GM12873 (cell line): ENCODE data around the gene CKAP2L.
A peak's percentile ranks its signal among the peaks of the same experiment; 100 is the strongest.

Source experiments
- TF ChIP-seq, protein P1 (sequence below): IDR thresholded peaks from 2 replicates; pipeline ENCODE4 v1.5.1; 2012; ENCODE audit warnings: low read depth, mild to moderate bottlenecking, moderate library complexity, low read length, control low read depth; ENCODE audit not compliant: insufficient read depth; ENCODE audit errors: missing control alignments

The CKAP2L gene

GRCh38 chr2:112807233-112807807, 42.9 kb upstream of the CKAP2L start:
- TF ChIP-seq, protein P1, sequence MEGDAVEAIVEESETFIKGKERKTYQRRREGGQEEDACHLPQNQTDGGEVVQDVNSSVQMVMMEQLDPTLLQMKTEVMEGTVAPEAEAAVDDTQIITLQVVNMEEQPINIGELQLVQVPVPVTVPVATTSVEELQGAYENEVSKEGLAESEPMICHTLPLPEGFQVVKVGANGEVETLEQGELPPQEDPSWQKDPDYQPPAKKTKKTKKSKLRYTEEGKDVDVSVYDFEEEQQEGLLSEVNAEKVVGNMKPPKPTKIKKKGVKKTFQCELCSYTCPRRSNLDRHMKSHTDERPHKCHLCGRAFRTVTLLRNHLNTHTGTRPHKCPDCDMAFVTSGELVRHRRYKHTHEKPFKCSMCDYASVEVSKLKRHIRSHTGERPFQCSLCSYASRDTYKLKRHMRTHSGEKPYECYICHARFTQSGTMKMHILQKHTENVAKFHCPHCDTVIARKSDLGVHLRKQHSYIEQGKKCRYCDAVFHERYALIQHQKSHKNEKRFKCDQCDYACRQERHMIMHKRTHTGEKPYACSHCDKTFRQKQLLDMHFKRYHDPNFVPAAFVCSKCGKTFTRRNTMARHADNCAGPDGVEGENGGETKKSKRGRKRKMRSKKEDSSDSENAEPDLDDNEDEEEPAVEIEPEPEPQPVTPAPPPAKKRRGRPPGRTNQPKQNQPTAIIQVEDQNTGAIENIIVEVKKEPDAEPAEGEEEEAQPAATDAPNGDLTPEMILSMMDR, result peak; percentile 7

DNA sequence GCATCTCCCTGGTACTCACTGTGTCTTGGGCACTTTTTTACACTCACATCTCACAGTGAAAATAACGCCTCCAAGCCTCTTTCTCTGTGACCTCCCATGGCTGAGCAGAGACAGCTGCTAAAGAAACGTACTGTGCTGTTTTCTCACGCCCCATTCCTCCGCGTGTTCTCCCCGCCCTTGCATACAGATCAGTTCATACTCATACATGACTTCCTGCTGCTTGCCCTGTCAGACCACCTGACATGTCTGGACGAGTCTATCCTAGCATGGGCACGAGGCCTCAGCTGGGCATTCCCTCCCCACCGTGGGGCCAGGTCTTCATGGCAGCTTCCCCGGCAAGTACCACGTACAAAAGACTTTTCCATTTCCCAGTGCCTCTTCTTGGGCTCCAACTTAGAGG, 41.1 kb upstream of the CKAP2L start:
- TF ChIP-seq, protein P1, result no peak

- TF ChIP-seq, protein P1, result no peak
Observed at GRCh38 chr2:112803691-112804521, 39.5 kb upstream of the CKAP2L start.

GRCh38 chr2:112800881-112801583, 36.6 kb upstream of the CKAP2L start:
- TF ChIP-seq, protein P1, result no peak

DNA sequence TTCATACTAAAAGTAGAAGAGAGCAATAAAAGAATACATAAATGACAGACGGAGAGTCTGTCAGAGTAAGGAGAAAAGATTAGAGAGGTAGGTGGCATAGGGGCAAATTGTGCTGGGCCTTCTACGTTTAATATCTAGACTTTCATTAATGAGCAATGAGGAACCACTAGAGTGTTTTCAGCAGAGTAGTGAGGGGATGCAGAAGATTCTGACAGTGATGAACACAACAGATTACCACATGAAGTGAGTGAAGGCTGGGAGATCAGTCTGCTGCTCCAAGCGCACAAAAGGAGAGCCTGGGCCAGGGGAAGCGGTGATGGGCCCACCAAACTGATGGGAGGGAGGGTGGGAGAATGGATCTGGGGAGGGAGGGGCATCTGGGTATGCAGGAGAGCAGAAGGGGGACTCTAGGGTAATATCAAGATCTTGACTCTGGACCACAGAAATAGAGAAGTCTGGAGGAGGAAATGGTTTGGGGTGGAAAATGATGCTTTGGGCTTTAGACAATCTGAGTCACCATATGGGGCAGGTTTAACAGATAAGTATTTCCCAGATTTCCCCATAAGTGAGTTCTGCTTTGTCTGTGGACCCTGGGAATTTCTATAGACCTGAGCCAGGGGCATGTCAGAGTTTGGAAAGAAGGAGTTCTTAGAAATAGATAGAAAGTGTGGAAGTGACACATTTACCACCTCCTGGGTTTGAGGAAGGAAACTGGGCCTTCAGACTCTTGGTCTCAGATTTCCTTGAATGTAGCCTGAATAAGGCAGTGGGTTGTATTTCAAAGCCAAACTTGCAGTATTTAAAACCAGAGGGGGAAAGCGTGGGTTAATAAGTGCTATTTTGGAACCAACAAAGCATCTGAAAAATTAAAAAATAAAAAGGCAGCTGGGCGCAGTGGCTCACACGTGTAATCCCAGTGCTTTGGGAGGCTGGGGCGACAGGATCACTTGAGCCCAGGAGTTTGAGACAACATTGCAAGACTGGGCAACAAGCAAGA, 34.9 kb upstream of the CKAP2L start:
- TF ChIP-seq, protein P1, result no peak

DNA sequence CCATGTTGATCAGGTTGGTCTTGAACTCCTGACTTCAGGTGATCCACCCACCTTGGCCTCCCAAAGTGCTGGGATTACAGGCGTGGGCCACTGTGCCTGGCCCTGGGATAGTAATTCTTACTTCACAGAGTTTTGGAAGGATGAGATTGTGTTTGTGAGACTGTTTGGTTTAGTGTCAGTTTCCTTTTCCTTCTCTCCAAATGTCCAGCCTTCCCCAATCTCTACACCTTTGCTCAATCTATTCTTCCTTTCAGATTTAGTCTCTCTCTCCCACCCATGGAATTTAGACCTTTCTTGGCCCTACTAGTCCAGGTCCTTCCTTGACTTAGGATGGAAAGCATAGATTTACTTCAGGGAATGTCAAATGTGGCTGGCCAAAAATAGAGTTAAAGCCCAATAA, 32.1 kb upstream of the CKAP2L start:
- TF ChIP-seq, protein P1, result no peak
